SU-DHL-6 (cell line): ENCODE measurements around the gene HAO1.

Source experiments
- CTCF ChIP-seq: fragments of 200-600 bp; sonication (generic); IDR thresholded peaks from one replicate; pipeline ENCODE4 v1.5.1; 2017; ENCODE audit warnings: antibody characterized with exemption, mild to moderate bottlenecking, low read length, moderate library complexity; ENCODE audit not compliant: insufficient read depth, poor library complexity, severe bottlenecking
- EZH2phosphoT487 ChIP-seq: fragments of 200-600 bp; sonication (generic), shearing (Covaris generic); conservative IDR thresholded peaks from 2 replicates; pipeline ENCODE4 v1.6.1; 2018; ENCODE audit warnings: mild to moderate bottlenecking, antibody characterized with exemption, low read length, moderate library complexity, mixed read lengths

- TF ChIP-seq CTCF (no peak), EZH2phosphoT487 (no peak)
Observed at GRCh38 chr20:7850775-7851490, 89.3 kb downstream of the HAO1 start.
